GM12875 (cell line): ENCODE data around the gene MRPL45.
A peak's percentile ranks its signal among the peaks of the same experiment; 100 is the strongest.
"Not testable (repeated sequence)": the region's sequence is repeated elsewhere in the genome, so short reads cannot be mapped to it uniquely, and the experiment has no call there.

Source experiments
- H3K4me3 ChIP-seq: one replicate; pipeline ENCODE4 v1.5.1; 2011; ENCODE audit warnings: low read depth, low read length, control low read depth
- CTCF ChIP-seq: IDR thresholded peaks from 2 replicates; pipeline ENCODE4 v1.5.1; 2011; ENCODE audit warnings: low read depth, mild to moderate bottlenecking, control low read depth, inconsistent platforms, low read length, moderate library complexity, borderline replicate concordance; ENCODE audit not compliant: insufficient read depth

MRPL45 gene

GRCh38 chr17:38296834-38297517, at the start of gene MRPL45:
Gene MRPL45 (plus strand): TSS chr17:38297168. CDS start chr17:38297184, 16 bp downstream.
- peak within 1 kb of the TSS; percentile 48 for H3K4me3 ChIP-seq

GRCh38 chr17:38253191-38253590, 43.8 kb upstream of the MRPL45 start:
- H3K4me3 ChIP-seq = not testable (repeated sequence)

- not testable (repeated sequence) for H3K4me3 ChIP-seq
These were observed 42.6 kb upstream of the MRPL45 start for GRCh38 chr17:38254357-38254756.

DNA sequence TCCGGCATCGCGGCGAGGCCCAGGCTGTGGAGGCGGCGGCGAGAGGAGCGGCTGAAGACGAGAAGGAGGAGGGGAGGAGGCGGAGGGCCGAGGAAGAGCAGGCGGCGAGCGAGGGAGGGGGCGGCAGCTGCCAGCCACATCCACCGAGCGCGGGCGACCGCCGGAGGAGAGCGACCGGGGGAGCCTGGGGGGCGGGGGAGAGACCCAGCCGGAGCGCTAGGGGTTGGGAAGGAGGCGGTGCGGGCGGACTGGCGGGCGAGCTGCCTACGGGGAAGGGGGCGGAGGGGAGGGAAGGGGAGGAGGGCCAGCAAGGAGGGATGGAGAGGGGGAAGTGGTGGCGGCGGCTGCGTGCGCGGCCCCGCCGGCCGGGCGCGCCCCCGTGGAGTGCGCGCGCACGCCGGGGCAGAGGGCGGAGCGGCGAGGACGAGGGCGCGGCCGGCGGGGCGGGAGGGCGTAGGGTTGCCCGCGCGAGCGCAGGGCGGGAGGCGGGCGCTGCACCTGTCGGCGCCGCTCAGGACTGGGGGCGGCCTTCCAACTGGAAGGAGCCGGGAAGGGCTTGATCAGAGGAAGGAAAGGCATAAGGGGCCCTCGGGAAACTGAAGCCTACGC, 39.9 kb upstream of the MRPL45 start:
- peak overlapping the region; percentile 47 for H3K4me3 ChIP-seq

- not testable (repeated sequence) for H3K4me3 ChIP-seq
These were observed 30.9 kb upstream of the MRPL45 start for GRCh38 chr17:38265974-38266506.

- not testable (repeated sequence) for H3K4me3 ChIP-seq
These were observed 30.4 kb upstream of the MRPL45 start for GRCh38 chr17:38266571-38266970.

DNA sequence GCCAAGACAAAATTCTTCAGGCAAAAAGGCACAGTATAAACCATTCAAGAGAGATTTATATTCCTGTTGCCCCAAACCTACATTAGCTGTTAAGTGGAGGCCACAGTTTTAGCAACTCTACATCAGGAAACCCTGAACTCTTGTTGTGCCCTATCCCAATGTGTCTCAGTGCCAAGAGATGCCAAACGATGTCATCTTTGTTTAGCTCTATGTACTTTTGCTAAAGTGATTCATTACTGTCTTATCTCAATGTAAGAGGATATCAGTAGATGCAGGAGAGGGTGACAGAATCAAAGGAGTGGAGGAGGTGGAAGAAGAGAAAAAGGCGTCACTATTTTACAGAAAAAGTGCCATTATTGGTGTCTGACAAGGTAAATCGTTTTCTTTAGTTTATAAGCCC, 28.8 kb upstream of the MRPL45 start:
- not testable (repeated sequence) for H3K4me3 ChIP-seq

DNA sequence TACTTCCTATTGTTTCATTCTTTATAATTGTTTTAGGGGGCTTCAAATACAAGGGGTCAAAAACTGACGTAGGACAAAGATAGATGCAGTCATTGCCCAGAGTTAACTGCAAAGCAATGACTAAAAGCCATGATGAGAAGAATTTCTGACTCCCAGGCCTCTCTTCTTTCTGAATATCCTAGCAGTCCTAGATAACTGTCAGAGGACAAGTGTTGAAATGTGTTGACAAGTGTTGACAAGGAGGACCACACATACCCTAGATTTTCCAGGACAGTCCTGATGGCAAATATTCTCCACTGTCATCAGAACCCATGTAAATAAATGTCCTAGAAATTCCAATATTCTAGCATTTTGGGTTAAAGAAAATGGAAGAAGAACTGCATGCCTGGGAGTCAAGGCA, 27.9 kb upstream of the MRPL45 start:
- not testable (repeated sequence) for H3K4me3 ChIP-seq

DNA sequence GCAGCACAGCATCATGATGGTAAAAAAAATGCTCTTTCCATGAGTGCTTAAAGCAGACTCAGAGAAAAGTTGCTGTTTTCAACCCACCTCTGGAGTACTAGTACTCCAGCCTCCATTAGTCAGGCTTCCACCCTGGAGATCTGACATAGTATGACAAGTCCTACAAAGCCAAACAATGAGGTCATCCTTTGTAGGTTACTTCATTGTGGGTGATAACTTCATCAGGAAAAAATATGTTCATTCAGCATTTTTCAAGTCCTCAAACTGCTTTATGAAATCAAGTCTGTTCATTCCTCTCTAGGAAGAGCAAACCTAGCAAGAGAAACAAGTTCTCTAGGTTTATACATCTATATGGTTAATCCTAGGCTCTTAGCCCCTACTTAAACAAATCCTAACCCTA, 27.4 kb upstream of the MRPL45 start:
- H3K4me3 ChIP-seq = not testable (repeated sequence)

GRCh38 chr17:38285994-38286393, 11.0 kb upstream of the MRPL45 start:
- H3K4me3 ChIP-seq = not testable (repeated sequence)

DNA sequence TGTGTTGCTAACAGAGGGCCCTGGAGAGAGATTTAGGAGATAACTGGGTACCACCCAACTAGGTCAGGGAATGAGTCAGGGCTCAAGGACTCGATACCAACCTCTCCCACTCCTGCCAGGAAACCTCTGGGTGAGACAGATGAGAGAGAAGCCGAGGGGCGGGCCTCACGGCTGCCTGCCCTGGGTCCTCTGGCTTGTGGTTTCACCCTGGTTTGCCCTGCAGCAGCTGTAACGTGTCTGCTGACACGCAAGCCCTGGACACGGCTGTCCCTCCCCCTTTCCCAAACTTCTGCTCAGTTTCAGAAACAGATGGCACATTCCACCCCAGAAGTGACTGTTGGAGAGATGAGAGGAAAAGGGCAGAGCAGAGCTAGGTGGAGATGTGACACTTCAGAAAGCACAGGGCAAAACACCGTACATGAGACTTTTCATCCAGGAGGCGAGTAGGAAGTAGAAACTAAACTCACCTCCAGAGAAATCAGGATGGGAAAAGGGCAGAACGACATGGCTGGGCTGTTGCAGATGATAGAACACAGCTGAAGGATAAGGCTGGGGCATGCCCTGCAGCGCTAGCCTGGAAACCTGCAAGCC, 10.4 kb upstream of the MRPL45 start:
- H3K4me3 ChIP-seq = not testable (repeated sequence)

GRCh38 chr17:38288217-38288827, 8.6 kb upstream of the MRPL45 start:
- 0 out of 2 replicates have a peak, but pooled peaks have one; percentile 23 for TF ChIP-seq CTCF
- H3K4me3 ChIP-seq = not testable (repeated sequence)

DNA sequence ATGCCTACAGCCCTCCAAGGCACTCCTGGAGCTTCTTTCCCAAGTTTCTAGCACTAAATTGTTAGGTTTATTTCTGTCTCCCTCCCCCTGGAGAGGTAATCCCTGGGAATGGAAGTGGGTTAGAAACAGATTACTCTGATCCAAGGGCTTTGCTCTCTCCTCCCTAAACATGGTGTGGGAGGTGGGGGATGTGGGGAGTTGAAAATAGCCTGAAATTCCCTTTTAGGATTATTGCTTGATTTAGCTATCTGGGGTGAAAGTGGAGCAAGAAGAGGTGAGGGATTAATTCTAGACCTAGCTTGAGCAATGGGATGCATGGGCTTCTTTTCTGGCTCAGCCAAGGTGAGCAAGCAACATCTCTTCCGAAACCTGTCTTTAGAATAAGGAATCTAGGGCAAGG, 7.2 kb upstream of the MRPL45 start:
- not testable (repeated sequence) for H3K4me3 ChIP-seq

GRCh38 chr17:38295602-38296365, 1.2 kb upstream of the MRPL45 start:
- not testable (repeated sequence) for H3K4me3 ChIP-seq
